Ecto neural progenitor cell (in vitro differentiated cells): Measurements from ENCODE around the gene CEP97.

Source experiments
- DNase-seq: peaks from one replicate; pipeline ENCODE4 v3.0.0-alpha.2; 2018; ENCODE audit warnings: low spot score

CEP97 gene

DNA sequence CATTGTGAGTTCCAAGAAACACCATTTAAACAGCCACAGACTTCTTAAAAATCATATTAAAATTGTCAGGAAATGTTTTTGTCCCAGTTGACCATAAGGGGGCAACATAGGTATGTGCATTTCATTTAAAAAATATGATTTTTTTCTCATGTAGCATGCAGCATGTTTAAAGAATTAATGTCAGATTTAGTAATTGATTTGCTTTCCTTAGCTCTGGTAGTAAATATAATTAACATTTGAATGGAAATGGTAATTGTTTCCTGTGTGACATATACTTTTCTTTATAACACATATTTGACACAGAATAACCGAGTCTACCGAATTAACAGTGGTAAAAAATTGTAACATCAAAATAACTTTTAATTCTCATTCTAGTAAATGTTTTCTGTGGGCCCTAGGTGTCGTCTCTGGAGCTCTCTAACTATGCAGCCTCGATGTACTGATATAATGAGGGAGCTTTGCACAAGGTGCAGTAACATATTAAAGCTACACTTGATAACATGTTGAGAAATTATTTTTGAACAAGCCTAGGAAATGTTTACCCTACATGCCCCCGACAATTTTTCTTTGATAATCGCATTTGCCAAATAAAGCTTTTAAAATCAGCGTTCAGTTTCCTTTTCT is 89.5 kb downstream of the CEP97 start:
- DNase-seq, result no peak

DNA sequence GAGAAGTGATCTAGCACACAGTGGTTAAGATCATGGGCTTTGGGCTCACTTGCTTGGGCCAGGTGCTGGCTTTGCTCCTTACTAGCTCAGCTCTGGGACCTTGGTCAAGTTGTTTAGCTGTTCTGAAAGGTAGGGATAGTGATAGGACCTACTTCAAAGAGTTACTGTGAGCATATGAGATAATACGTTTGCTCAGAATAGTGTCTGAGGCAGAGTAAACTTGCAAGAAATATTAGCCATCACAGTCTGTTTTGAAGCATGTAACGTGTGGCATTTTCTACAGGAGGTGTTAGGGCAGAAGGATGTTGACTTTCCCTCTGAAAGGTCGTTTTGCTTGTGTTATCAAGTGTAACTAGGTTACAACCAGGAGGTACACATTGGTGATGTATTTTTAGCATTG is 90.4 kb downstream of the CEP97 start:
- DNase-seq, result no peak

DNA sequence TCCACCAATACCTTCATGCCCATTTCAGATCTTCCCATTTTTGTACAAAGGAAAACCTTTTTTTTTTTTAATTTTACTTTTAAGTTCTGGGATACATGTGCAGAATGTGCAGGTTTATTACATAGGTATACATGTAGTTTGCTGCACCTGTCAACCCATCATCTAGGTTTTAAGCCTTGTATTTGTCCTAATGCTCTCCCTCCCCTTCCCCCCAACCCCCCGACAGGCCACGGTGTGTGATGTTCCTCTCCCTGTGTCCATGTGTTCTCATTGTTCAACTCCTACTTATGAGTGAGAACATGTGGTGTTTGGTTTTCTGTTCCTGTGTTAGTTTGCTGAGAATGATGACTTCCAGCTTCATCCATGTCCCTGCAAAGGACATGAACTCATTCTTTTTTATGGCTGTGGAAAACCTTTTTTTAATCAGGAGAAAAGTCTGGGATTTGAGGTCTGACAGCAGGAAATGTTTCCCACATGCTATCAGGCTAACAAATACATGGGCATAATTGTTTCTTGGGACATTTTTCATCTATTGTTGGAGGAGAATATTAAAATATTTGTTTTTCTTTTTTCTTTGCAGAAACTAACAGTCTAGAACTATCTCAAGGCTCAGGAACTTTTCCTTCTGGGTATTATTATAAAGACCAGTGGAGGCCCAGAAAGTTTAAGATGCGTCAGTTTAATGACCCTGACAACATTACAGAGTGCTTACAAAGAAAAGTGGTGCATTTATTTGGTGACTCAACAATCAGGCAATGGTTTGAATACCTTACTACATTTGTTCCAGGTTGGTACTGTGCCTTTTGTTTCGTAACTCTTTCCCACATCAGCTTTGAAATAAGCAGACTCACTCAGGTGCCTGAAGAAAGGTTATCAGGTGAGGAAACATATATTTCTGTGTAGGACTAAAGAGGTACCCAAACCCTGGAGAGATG is 92.1 kb downstream of the CEP97 start:
- no peak for DNase-seq

DNA sequence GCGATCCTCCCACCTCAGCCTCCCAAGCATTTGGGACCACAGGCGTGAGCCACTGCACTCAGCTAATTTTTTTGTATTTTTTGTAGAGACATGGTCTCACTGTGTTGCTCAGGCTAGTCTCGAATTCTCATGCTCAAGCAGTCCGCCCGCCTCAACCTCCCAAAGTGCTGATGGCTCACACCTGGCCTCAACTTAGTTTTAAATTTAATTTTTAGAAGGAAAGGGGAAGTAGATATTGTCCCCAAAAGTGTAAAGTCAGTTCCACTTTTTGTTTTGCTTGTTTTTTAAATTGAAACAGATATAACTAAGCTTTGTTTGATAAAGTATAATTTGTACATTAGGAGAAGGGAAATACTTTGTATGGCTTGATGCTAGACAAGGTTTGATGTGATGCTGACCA is 93.6 kb downstream of the CEP97 start:
- DNase-seq, result no peak

DNA sequence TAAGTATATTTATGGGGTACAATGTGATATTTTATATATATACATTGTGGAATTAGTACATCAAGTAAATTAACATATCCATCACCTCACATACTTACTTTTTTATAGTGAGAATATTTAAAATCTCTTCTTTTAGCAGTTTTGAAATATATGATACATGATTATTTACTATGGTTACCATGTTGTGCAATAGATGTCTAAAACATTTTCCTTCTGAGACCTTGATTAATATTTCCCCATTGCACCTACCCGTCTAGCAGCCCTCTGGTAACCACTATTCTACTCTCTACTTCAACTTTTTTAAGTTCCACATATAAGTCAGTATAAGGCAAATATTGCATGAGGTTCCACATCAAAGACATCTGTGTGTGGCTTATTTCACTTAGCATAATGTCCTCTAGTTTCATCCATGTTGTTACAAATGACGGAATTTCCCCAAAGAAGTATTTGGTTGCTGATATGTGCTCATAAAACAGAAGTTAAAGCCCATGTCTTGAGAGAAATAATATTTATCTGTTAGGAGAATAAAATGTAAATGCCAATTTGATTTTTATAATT is 95.3 kb downstream of the CEP97 start:
- no peak for DNase-seq
